ENCODE measurements around the gene ANKDD1A.

- TF ChIP-seq CTCF (IDR thresholded peaks at IDR 0.05) (no peak), POLR2A (IDR thresholded peaks at IDR 0.05) (no peak), POLR2AphosphoS5 (IDR thresholded peaks at IDR 0.05) (no peak)
These were observed 950 bp downstream of the ANKDD1A start for GRCh38 chr15:64912379-64913325.

Measured in stomach (tissue), 4 donors.